Measurements from ENCODE around the gene BRIP1.

The BRIP1 gene

GRCh38 chr17:61656721-61657217 lies 206.6 kb downstream of the BRIP1 start:
- H3K9me3 ChIP-seq (ENCODE audit: control insufficient read depth, insufficient read depth, low read length): no peaks in the 10 kb centered on the region
- no peak overlapping the region for H3K4me3 ChIP-seq (ENCODE audit: low read depth, low read length)
- no peak overlapping the region for H3K27ac ChIP-seq (ENCODE audit: low read depth, low read length)
- no peaks in the 10 kb centered on the region for H3K36me3 ChIP-seq (ENCODE audit: control insufficient read depth, insufficient read depth, low read length)
- no peaks in the 10 kb centered on the region for H3K4me1 ChIP-seq (ENCODE audit: control insufficient read depth, insufficient read depth, low read length)
- H3K27me3 ChIP-seq (ENCODE audit: control insufficient read depth, insufficient read depth, low read length): no peaks in the 10 kb centered on the region
- H3K9ac ChIP-seq (ENCODE audit: low read depth, low read length): no peak overlapping the region

- Histone ChIP-seq H3K4me3 (ENCODE audit: low read depth, low read length) (no peak overlapping the region), H3K4me1 (ENCODE audit: control insufficient read depth, insufficient read depth, low read length) (peaks cover 4% of the 10 kb centered on the region; the same call in 1 of the 2 replicates)
Measured at GRCh38 chr17:61650749-61651148, 212.6 kb downstream of the BRIP1 start.

GRCh38 chr17:61648587-61648986 lies 214.7 kb downstream of the BRIP1 start:
- Histone ChIP-seq H3K4me3 (ENCODE audit: low read depth, low read length) (no peak overlapping the region), H3K27me3 (ENCODE audit: control insufficient read depth, insufficient read depth, low read length) (no peaks in the 10 kb centered on the region), H3K9me3 (ENCODE audit: control insufficient read depth, insufficient read depth, low read length) (0 out of 2 replicates have a peak, but pooled peaks cover 5% of the 10 kb centered on the region), H3K4me1 (ENCODE audit: control insufficient read depth, insufficient read depth, low read length) (peaks cover 4% of the 10 kb centered on the region; the same call in 1 of the 2 replicates), H3K36me3 (ENCODE audit: control insufficient read depth, insufficient read depth, low read length) (no peaks in the 10 kb centered on the region), H3K9ac (ENCODE audit: low read depth, low read length) (no peak overlapping the region), H3K27ac (ENCODE audit: low read depth, low read length) (no peak overlapping the region)

More at GRCh38 chr17:61650749-61651148, 212.6 kb downstream of the BRIP1 start:
- Histone ChIP-seq H3K9me3 (ENCODE audit: control insufficient read depth, insufficient read depth, low read length) (0 out of 2 replicates have a peak, but pooled peaks cover 5% of the 10 kb centered on the region), H3K27ac (ENCODE audit: low read depth, low read length) (no peak overlapping the region), H3K9ac (ENCODE audit: low read depth, low read length) (no peak overlapping the region), H3K27me3 (ENCODE audit: control insufficient read depth, insufficient read depth, low read length) (no peaks in the 10 kb centered on the region), H3K36me3 (ENCODE audit: control insufficient read depth, insufficient read depth, low read length) (no peaks in the 10 kb centered on the region)

- Histone ChIP-seq H3K9ac (ENCODE audit: low read depth, low read length) (no peak overlapping the region), H3K4me3 (ENCODE audit: low read depth, low read length) (no peak overlapping the region), H3K36me3 (ENCODE audit: control insufficient read depth, insufficient read depth, low read length) (no peaks in the 10 kb centered on the region), H3K27me3 (ENCODE audit: control insufficient read depth, insufficient read depth, low read length) (no peaks in the 10 kb centered on the region), H3K4me1 (ENCODE audit: control insufficient read depth, insufficient read depth, low read length) (peaks cover 4% of the 10 kb centered on the region; the same call in 1 of the 2 replicates), H3K27ac (ENCODE audit: low read depth, low read length) (no peak overlapping the region), H3K9me3 (ENCODE audit: control insufficient read depth, insufficient read depth, low read length) (0 out of 2 replicates have a peak, but pooled peaks cover 5% of the 10 kb centered on the region)
Measured at GRCh38 chr17:61647047-61647446, 216.3 kb downstream of the BRIP1 start.

DNA sequence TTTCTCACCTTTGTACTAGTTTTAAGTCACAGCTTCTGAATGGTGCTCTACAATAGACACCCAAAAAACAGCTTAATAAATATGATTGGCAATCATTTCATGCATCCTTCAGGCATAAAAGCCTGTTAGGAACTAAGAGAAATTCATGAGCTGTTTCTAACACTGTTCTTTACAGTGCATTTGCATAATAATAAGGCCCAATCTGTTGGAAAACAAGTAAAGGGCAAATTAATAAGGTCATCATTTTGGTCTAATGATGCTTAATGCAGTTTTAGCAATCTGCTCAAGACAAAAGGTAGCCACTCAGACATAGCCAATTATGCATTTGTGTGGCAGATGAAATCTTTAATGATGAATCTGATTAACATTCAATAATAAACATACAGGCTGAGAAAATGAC lies 216.8 kb downstream of the BRIP1 start:
- peaks cover 4% of the 10 kb centered on the region; the same call in 1 of the 2 replicates for H3K4me1 ChIP-seq (ENCODE audit: control insufficient read depth, insufficient read depth, low read length)

GRCh38 chr17:61645920-61646319 lies 217.4 kb downstream of the BRIP1 start:
- H3K27ac ChIP-seq (ENCODE audit: low read depth, low read length): no peak overlapping the region
- H3K4me1 ChIP-seq (ENCODE audit: control insufficient read depth, insufficient read depth, low read length): peaks cover 4% of the 10 kb centered on the region; the same call in 1 of the 2 replicates
- H3K9me3 ChIP-seq (ENCODE audit: control insufficient read depth, insufficient read depth, low read length): 0 out of 2 replicates have a peak, but pooled peaks cover 4% of the 10 kb centered on the region

More for the DNA sequence above, 216.8 kb downstream of the BRIP1 start:
- H3K9me3 ChIP-seq (ENCODE audit: control insufficient read depth, insufficient read depth, low read length): 0 out of 2 replicates have a peak, but pooled peaks cover 5% of the 10 kb centered on the region
- no peaks in the 10 kb centered on the region for H3K36me3 ChIP-seq (ENCODE audit: control insufficient read depth, insufficient read depth, low read length)
- no peaks in the 10 kb centered on the region for H3K27me3 ChIP-seq (ENCODE audit: control insufficient read depth, insufficient read depth, low read length)
- no peak overlapping the region for H3K27ac ChIP-seq (ENCODE audit: low read depth, low read length)
- no peak overlapping the region for H3K4me3 ChIP-seq (ENCODE audit: low read depth, low read length)
- H3K9ac ChIP-seq (ENCODE audit: low read depth, low read length): no peak overlapping the region

GRCh38 chr17:61644800-61645774 lies 218.2 kb downstream of the BRIP1 start:
- H3K27me3 ChIP-seq (ENCODE audit: control insufficient read depth, insufficient read depth, low read length): no peaks in the 10 kb centered on the region
- no peak overlapping the region for H3K27ac ChIP-seq (ENCODE audit: low read depth, low read length)
- H3K9ac ChIP-seq (ENCODE audit: low read depth, low read length): no peak overlapping the region
- peaks cover 4% of the 10 kb centered on the region; the same call in 1 of the 2 replicates for H3K4me1 ChIP-seq (ENCODE audit: control insufficient read depth, insufficient read depth, low read length)
- no peak overlapping the region for H3K4me3 ChIP-seq (ENCODE audit: low read depth, low read length)
- no peaks in the 10 kb centered on the region for H3K9me3 ChIP-seq (ENCODE audit: control insufficient read depth, insufficient read depth, low read length)
- no peaks in the 10 kb centered on the region for H3K36me3 ChIP-seq (ENCODE audit: control insufficient read depth, insufficient read depth, low read length)

More at GRCh38 chr17:61645920-61646319, 217.4 kb downstream of the BRIP1 start:
- Histone ChIP-seq H3K9ac (ENCODE audit: low read depth, low read length) (no peak overlapping the region), H3K4me3 (ENCODE audit: low read depth, low read length) (no peak overlapping the region), H3K27me3 (ENCODE audit: control insufficient read depth, insufficient read depth, low read length) (no peaks in the 10 kb centered on the region), H3K36me3 (ENCODE audit: control insufficient read depth, insufficient read depth, low read length) (no peaks in the 10 kb centered on the region)

GRCh38 chr17:61642768-61643167 lies 220.6 kb downstream of the BRIP1 start:
- Histone ChIP-seq H3K9ac (ENCODE audit: low read depth, low read length) (no peak overlapping the region), H3K27ac (ENCODE audit: low read depth, low read length) (no peak overlapping the region), H3K4me1 (ENCODE audit: control insufficient read depth, insufficient read depth, low read length) (peaks cover 4% of the 10 kb centered on the region; the same call in 1 of the 2 replicates), H3K9me3 (ENCODE audit: control insufficient read depth, insufficient read depth, low read length) (no peaks in the 10 kb centered on the region), H3K4me3 (ENCODE audit: low read depth, low read length) (no peak overlapping the region), H3K36me3 (ENCODE audit: control insufficient read depth, insufficient read depth, low read length) (no peaks in the 10 kb centered on the region), H3K27me3 (ENCODE audit: control insufficient read depth, insufficient read depth, low read length) (no peaks in the 10 kb centered on the region)

- H3K27ac ChIP-seq (ENCODE audit: low read depth, low read length): no peak overlapping the region
- peaks cover 4% of the 10 kb centered on the region; the same call in 1 of the 2 replicates for H3K4me1 ChIP-seq (ENCODE audit: control insufficient read depth, insufficient read depth, low read length)
- H3K9ac ChIP-seq (ENCODE audit: low read depth, low read length): no peak overlapping the region
Measured at GRCh38 chr17:61641715-61642114, 221.6 kb downstream of the BRIP1 start.

GRCh38 chr17:61641084-61641483 lies 222.2 kb downstream of the BRIP1 start:
- H3K36me3 ChIP-seq (ENCODE audit: control insufficient read depth, insufficient read depth, low read length): no peaks in the 10 kb centered on the region
- H3K4me3 ChIP-seq (ENCODE audit: low read depth, low read length): no peak overlapping the region
- H3K4me1 ChIP-seq (ENCODE audit: control insufficient read depth, insufficient read depth, low read length): no peaks in the 10 kb centered on the region
- H3K9ac ChIP-seq (ENCODE audit: low read depth, low read length): no peak overlapping the region
- no peaks in the 10 kb centered on the region for H3K9me3 ChIP-seq (ENCODE audit: control insufficient read depth, insufficient read depth, low read length)
- H3K27ac ChIP-seq (ENCODE audit: low read depth, low read length): no peak overlapping the region
- no peaks in the 10 kb centered on the region for H3K27me3 ChIP-seq (ENCODE audit: control insufficient read depth, insufficient read depth, low read length)

More at GRCh38 chr17:61641715-61642114, 221.6 kb downstream of the BRIP1 start:
- H3K9me3 ChIP-seq (ENCODE audit: control insufficient read depth, insufficient read depth, low read length): no peaks in the 10 kb centered on the region
- H3K4me3 ChIP-seq (ENCODE audit: low read depth, low read length): no peak overlapping the region
- no peaks in the 10 kb centered on the region for H3K27me3 ChIP-seq (ENCODE audit: control insufficient read depth, insufficient read depth, low read length)
- no peaks in the 10 kb centered on the region for H3K36me3 ChIP-seq (ENCODE audit: control insufficient read depth, insufficient read depth, low read length)

DNA sequence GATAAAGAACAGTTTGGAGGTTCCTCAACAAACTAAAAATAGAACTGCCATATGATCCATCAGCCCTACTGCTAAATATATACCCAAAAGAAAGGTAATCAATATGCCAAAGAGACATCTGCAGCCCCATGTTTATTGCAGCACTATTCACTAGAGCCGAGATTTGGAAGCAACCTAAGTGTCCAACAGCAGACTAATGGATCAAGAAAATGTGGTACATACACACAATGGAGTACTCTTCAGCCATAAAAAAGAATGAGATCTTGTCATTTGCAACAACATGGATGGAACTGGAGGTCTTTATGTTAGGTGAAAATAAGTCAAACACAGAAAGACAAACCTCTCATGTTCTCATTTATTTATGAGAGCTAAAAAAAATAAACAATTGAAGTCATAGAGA lies 223.5 kb downstream of the BRIP1 start:
- Histone ChIP-seq H3K4me1 (ENCODE audit: control insufficient read depth, insufficient read depth, low read length) (no peaks in the 10 kb centered on the region), H3K36me3 (ENCODE audit: control insufficient read depth, insufficient read depth, low read length) (no peaks in the 10 kb centered on the region), H3K9ac (ENCODE audit: low read depth, low read length) (no peak overlapping the region), H3K4me3 (ENCODE audit: low read depth, low read length) (no peak overlapping the region), H3K9me3 (ENCODE audit: control insufficient read depth, insufficient read depth, low read length) (no peaks in the 10 kb centered on the region), H3K27ac (ENCODE audit: low read depth, low read length) (no peak overlapping the region), H3K27me3 (ENCODE audit: control insufficient read depth, insufficient read depth, low read length) (no peaks in the 10 kb centered on the region)

All from HUES48 (cell line).